ENCODE measurements around the gene RRM1.

- TF ChIP-seq CTCF (IDR thresholded peaks at IDR 0.05) (no peak), POLR2AphosphoS5 (IDR thresholded peaks at IDR 0.05) (no peak), POLR2A (IDR thresholded peaks at IDR 0.05) (no peak), EP300 (IDR thresholded peaks at IDR 0.05) (no peak)
Observed at GRCh38 chr11:4140067-4140636, 45.6 kb downstream of the RRM1 start.

Measured in stomach (tissue), 4 donors.